GM12878 (cell line): ENCODE data around the gene BRF1. TPM values are rescaled to one million over a fixed set of nuclear protein-coding genes. Genes with fewer than 3 reads are reported as not detected.

Experiments used
- ATAC-seq: fragments of 200-7000 bp; cut with Tn5 transposase; 3 replicates; pipeline ENCODE4 v1.9.1; 2020; ENCODE audit warnings: mild to moderate bottlenecking, moderate library complexity
- BruUV-seq: library from RNA; stranded (reverse); fragments of 400-500 nt; replicated peaks from 2 replicates; lab custom pipeline; 2021; lab: Mats Ljungman, UMichigan
- CTCF ChIA-PET: fragments of 300-600 bp; sonication (Branson Sonifier 250); formaldehyde crosslinking; extraction: SDS; loops from one replicate; lab custom pipeline; 2021; ENCODE audit warnings: inconsistent platforms; lab: Yijun Ruan, JAX
- POLR2A ChIA-PET: fragments of 350-600 bp; formaldehyde crosslinking; extraction: SDS; loops from one replicate; lab custom pipeline; 2021; ENCODE audit warnings: inconsistent platforms; lab: Charles Lee
- RAD21 ChIA-PET: fragments of 300-600 bp; sonication (Branson Sonifier 250); formaldehyde crosslinking; loops from one replicate; lab custom pipeline; 2023; ENCODE audit warnings: antibody characterized with exemption; ENCODE audit not compliant: unreplicated experiment; lab: Charles Lee
- SMC1A ChIA-PET: fragments of 300-600 bp; sonication (Branson Sonifier 250); formaldehyde crosslinking; loops from one replicate; lab custom pipeline; 2023; ENCODE audit not compliant: unreplicated experiment, uncharacterized antibody; lab: Charles Lee
- DNase-seq: peaks from one replicate; pipeline ENCODE4 v3.0.0-alpha.2; 2011; ENCODE audit warnings: low read depth, low spot score
- FAIRE-seq: peaks from 3 replicates; lab custom pipeline; 2011; peaks lifted over from hg19 to GRCh38; lab: Jason Lieb, UNC
- H2AFZ ChIP-seq: 2 replicates; pipeline ENCODE4 v1.6.0; 2011; ENCODE audit warnings: low read depth, low read length, control low read depth; ENCODE audit not compliant: control insufficient read depth
- H3K27ac ChIP-seq: 2 replicates; pipeline ENCODE4 v1.5.1; 2011; ENCODE audit warnings: control low read depth; ENCODE audit not compliant: control insufficient read depth, insufficient read depth
- H3K27me3 ChIP-seq, 2 experiments: replicated peaks in 1 of 2; 2 replicates each; pipeline versions ENCODE4 v1.6.0 to v1.6.1; 2011; ENCODE audit warnings: low read length in 1 of 2; ENCODE audit not compliant: control insufficient read depth in 2 of 2, insufficient read depth in 2 of 2
- H3K36me3 ChIP-seq, 2 experiments: 2 replicates each; pipeline ENCODE4 v1.5.1; 2011; ENCODE audit warnings: low read length in 1 of 2; ENCODE audit not compliant: control insufficient read depth in 2 of 2, insufficient read depth in 2 of 2
- H3K4me1 ChIP-seq: 2 replicates; pipeline ENCODE4 v1.6.1; 2011; ENCODE audit warnings: mild to moderate bottlenecking, low read length, moderate library complexity, mixed read lengths; ENCODE audit not compliant: control insufficient read depth, insufficient read depth
- H3K4me2 ChIP-seq: 2 replicates; pipeline ENCODE4 v1.6.0; 2011; ENCODE audit warnings: control low read depth; ENCODE audit not compliant: control insufficient read depth, insufficient read depth
- H3K4me3 ChIP-seq: fragments of 200-600 bp; sonication (generic); 2 replicates; pipeline ENCODE4 v1.5.1; 2016
- H3K79me2 ChIP-seq: 2 replicates; pipeline ENCODE4 v1.6.0; 2011; ENCODE audit warnings: low read length; ENCODE audit not compliant: control insufficient read depth, insufficient read depth
- H3K9ac ChIP-seq: 2 replicates; pipeline ENCODE4 v1.8.0; 2011; ENCODE audit warnings: low read length, control low read depth, mixed read lengths; ENCODE audit not compliant: control insufficient read depth, insufficient read depth
- H3K9me3 ChIP-seq: replicated peaks from 3 replicates; pipeline ENCODE4 v1.5.1; 2011; ENCODE audit warnings: mild to moderate bottlenecking, low read length; ENCODE audit not compliant: control insufficient read depth, insufficient read depth
- H4K20me1 ChIP-seq: 2 replicates; pipeline ENCODE4 v1.6.0; 2011; ENCODE audit not compliant: control insufficient read depth, insufficient read depth
- BACH1 ChIP-seq: fragments of 450-650 bp; IDR thresholded peaks from 2 replicates; pipeline ENCODE4 v1.6.1; 2017; ENCODE audit warnings: mild to moderate bottlenecking, borderline replicate concordance
- CBFB ChIP-seq: IDR thresholded peaks from 2 replicates; pipeline ENCODE4 v1.6.1; 2016; ENCODE audit warnings: antibody characterized with exemption, low read depth
- EZH2 ChIP-seq: IDR thresholded peaks from 2 replicates; pipeline ENCODE4 v1.6.1; 2012; ENCODE audit warnings: low read depth, mild to moderate bottlenecking, control low read depth, inconsistent platforms, low read length, borderline replicate concordance; ENCODE audit not compliant: control insufficient read depth
- HDAC2 ChIP-seq: fragments of 200-600 bp; sonication (generic); IDR thresholded peaks from 2 replicates; pipeline ENCODE4 v1.6.1; 2017
- HDGF ChIP-seq: fragments of 450-650 bp; IDR thresholded peaks from 2 replicates; pipeline ENCODE4 v1.6.1; 2016; ENCODE audit warnings: antibody characterized with exemption
- HSF1 ChIP-seq: fragments of 150-350 bp; IDR thresholded peaks from 2 replicates; pipeline ENCODE4 v1.6.1; 2014; ENCODE audit warnings: mild to moderate bottlenecking, low read depth, low read length
- IRF5 ChIP-seq: fragments of 450-650 bp; IDR thresholded peaks from 2 replicates; pipeline ENCODE4 v1.6.1; 2017; ENCODE audit warnings: borderline replicate concordance
- JUNB ChIP-seq: IDR thresholded peaks from 2 replicates; pipeline ENCODE4 v1.6.1; 2016; ENCODE audit warnings: antibody characterized with exemption, mild to moderate bottlenecking
- MAX ChIP-seq: IDR thresholded peaks from 2 replicates; pipeline ENCODE4 v1.6.1; 2012; ENCODE audit warnings: low read depth, low read length, improper control_type of control experiment
- NBN ChIP-seq: fragments of 450-650 bp; IDR thresholded peaks from 2 replicates; pipeline ENCODE4 v1.6.1; 2016
- NR2C1 ChIP-seq: fragments of 450-650 bp; IDR thresholded peaks from 2 replicates; pipeline ENCODE4 v1.6.1; 2017; ENCODE audit warnings: antibody characterized with exemption, mild to moderate bottlenecking, moderate library complexity
- POLR2AphosphoS5 ChIP-seq: IDR thresholded peaks from 2 replicates; pipeline ENCODE4 v1.6.1; 2011; ENCODE audit warnings: mild to moderate bottlenecking, low read length, inconsistent platforms
- RAD51 ChIP-seq: fragments of 450-650 bp; IDR thresholded peaks from 2 replicates; pipeline ENCODE4 v1.6.1; 2016; ENCODE audit warnings: moderate library complexity, mild to moderate bottlenecking, inconsistent platforms
- SMAD1 ChIP-seq: fragments of 450-650 bp; IDR thresholded peaks from 2 replicates; pipeline ENCODE4 v1.6.1; 2018; ENCODE audit warnings: mild to moderate bottlenecking, low read depth; ENCODE audit not compliant: partially characterized antibody
- SMARCA5 ChIP-seq: fragments of 450-650 bp; IDR thresholded peaks from 2 replicates; pipeline ENCODE4 v1.6.1; 2017; ENCODE audit warnings: mild to moderate bottlenecking
- TBL1XR1 ChIP-seq: IDR thresholded peaks from 2 replicates; pipeline ENCODE4 v1.6.1; 2012; ENCODE audit warnings: low read depth, low read length, improper control_type of control experiment
- ZBED1 ChIP-seq: IDR thresholded peaks from 2 replicates; pipeline ENCODE4 v1.6.1; 2016; ENCODE audit warnings: borderline replicate concordance
- ZBTB40 ChIP-seq: fragments of 450-650 bp; IDR thresholded peaks from 2 replicates; pipeline ENCODE4 v1.6.1; 2016; ENCODE audit warnings: mild to moderate bottlenecking, moderate library complexity, borderline replicate concordance
- ZSCAN29 ChIP-seq: fragments of 450-650 bp; IDR thresholded peaks from 2 replicates; pipeline ENCODE4 v1.6.1; 2017; ENCODE audit warnings: mild to moderate bottlenecking, moderate library complexity
- WGBS: methylation state at CpG from one replicate; pipeline ENCODE4 v1.1.6; 2016; ENCODE audit warnings: low lambda C conversion rate; ENCODE audit not compliant: insufficient replicate concordance, insufficient coverage; ENCODE audit errors: missing lambda C conversion rate; 5-methylcytosine and 5-hydroxymethylcytosine counted together
- in situ Hi-C: fragments of 300-500 bp; cut with MboI; formaldehyde crosslinking; loops from 9 replicates; pipeline ENCODE4 v1.14.3; 2018; ENCODE audit warnings: mixed read lengths
- intact Hi-C: fragments of 100-400 bp; cut with micrococcal nuclease; formaldehyde crosslinking; loops from one replicate; pipeline ENCODE4 v1.14.2; 2022; ENCODE audit not compliant: unreplicated experiment
- polyA plus RNA-seq, 11 experiments: library from polyadenylated mRNA; depleted of rRNA in 4 of 11; unstranded in 6 of 11; stranded (reverse) in 5 of 11; fragments of >200 nt; fragmentation: Nextera tagmentation in 4 of 11; fragmentation: Illumina TruSeq in 1 of 11; extraction: Ambion mirVana in 4 of 11; extraction: Trizol in 1 of 11; gene quantifications; 1 replicate in 1 of 11; 2 replicates in 10 of 11; pipeline versions ENCODE4 v1.2.1 to v1.2.3, GENCODE V29; 2011 to 2016; ENCODE audit warnings: inconsistent platforms in 2 of 11, missing spikeins in 2 of 11, low read depth in 1 of 11
- total RNA-seq, 4 experiments: library from RNA; depleted of rRNA in 3 of 4; stranded (reverse); fragments of >200 nt in 3 of 4; fragmentation: Illumina TruSeq in 1 of 4; extraction: Trizol in 1 of 4; gene quantifications; 2 replicates each; pipeline versions ENCODE4 v1.2.1 to v1.2.3, GENCODE V29; 2013 to 2021

The BRF1 gene
- total and polyA plus RNA-seq, 10 of the 15 experiments (the other 5 are each of a cell fraction or from before 2014, with no cell fraction given) = 0.21 to 33.5 (median 10.7) TPM

- TF ChIP-seq HDAC2 = no peak
- TF ChIP-seq SMAD1 = no peak
- TF ChIP-seq CBFB = no peak
- no peak for TF ChIP-seq BACH1
- no peak for TF ChIP-seq EZH2
- TF ChIP-seq MAX = no peak
- TF ChIP-seq RAD51 = no peak
Measured at GRCh38 chr14:105187935-105188524, 112.8 kb downstream of the BRF1 start (continued).

GRCh38 chr14:105187116-105187515 lies 113.7 kb downstream of the BRF1 start:
- FAIRE-seq (no peak), ATAC-seq (no peak), DNase-seq (no peak)
- ChIA-PET POLR2A (no interaction called here), RAD21 (no interaction called here), CTCF (no interaction called here), SMC1A (interaction anchor here (1.2 kb wide), 1 partner anchor 97 kb away, joined by 3 read pairs; no protein-coding TSS in a partner anchor)
- no peaks in the 10 kb centered on the region for H3K36me3 ChIP-seq
- H4K20me1 ChIP-seq = no peaks in the 10 kb centered on the region
- H3K4me3 ChIP-seq = no peak overlapping the region
- H3K4me2 ChIP-seq = no peak overlapping the region
- WGBS = 65% methylated on average over 3 of the region's 4 CpGs
- in situ Hi-C loops = no loop called here
- peaks cover 2% of the 10 kb centered on the region; the same call in 1 of the 3 replicates for H3K9me3 ChIP-seq
- intact Hi-C loops = no loop called here
- H3K27ac ChIP-seq = no peak overlapping the region
- H3K79me2 ChIP-seq = no peaks in the 10 kb centered on the region
- BruUV-seq = no TSS peak
- H3K4me1 ChIP-seq = no peaks in the 10 kb centered on the region
- peaks cover 0 to under 1% of the 10 kb centered on the region in 2 experiments; a peak in 1 of 4 replicates for H3K27me3 ChIP-seq
- H3K9ac ChIP-seq = no peak overlapping the region
- H2AFZ ChIP-seq = no peak overlapping the region
- TF ChIP-seq ZSCAN29 = no peak
- TF ChIP-seq HDGF = no peak
- TF ChIP-seq ZBTB40 = no peak
- no peak for TF ChIP-seq SMARCA5
- TF ChIP-seq POLR2AphosphoS5 = no peak
- TF ChIP-seq IRF5 = no peak
- TF ChIP-seq NR2C1 = no peak
- TF ChIP-seq TBL1XR1 = no peak
- no peak for TF ChIP-seq NBN
- TF ChIP-seq HSF1 = no peak
- no peak for TF ChIP-seq JUNB
- TF ChIP-seq ZBED1 = no peak
